Stimulated activated CD8-positive, alpha-beta memory T cell treated with anti-CD3 and anti-CD28 coated beads, Interleukin-12 subunit alpha, Interleukin-12 subunit beta, amount 100 ng/mL, for 4 hours (primary cell): ENCODE results near the gene COMT.

ENCODE experiments used
- DNase-seq: peaks from one replicate; pipeline ENCODE4 v3.0.0-alpha.2; 2020; ENCODE audit warnings: low read depth

COMT gene

GRCh38 chr22:19982991-19983578 lies 41.5 kb downstream of the COMT start:
- DNase-seq: no peak

GRCh38 chr22:19983741-19984140 lies 42.2 kb downstream of the COMT start:
- DNase-seq: no peak

GRCh38 chr22:19984201-19984753 lies 42.7 kb downstream of the COMT start:
- no peak for DNase-seq

GRCh38 chr22:19984851-19985811 lies 43.6 kb downstream of the COMT start:
- no peak for DNase-seq

- no peak for DNase-seq
Observed at GRCh38 chr22:19986011-19986409, 44.4 kb downstream of the COMT start.

- peak; percentile 45 for DNase-seq
Observed at GRCh38 chr22:19986410-19987341, 45.1 kb downstream of the COMT start.

- no peak for DNase-seq
Observed at GRCh38 chr22:19987394-19988306, 46.1 kb downstream of the COMT start.

GRCh38 chr22:19988331-19988808 lies 46.8 kb downstream of the COMT start:
- DNase-seq: no peak

- no peak for DNase-seq
Observed at GRCh38 chr22:19988965-19989724, 47.6 kb downstream of the COMT start.

- no peak for DNase-seq
Observed at GRCh38 chr22:19989725-19990067, 48.1 kb downstream of the COMT start.

- DNase-seq: no peak
Observed at GRCh38 chr22:19990188-19990587, 48.6 kb downstream of the COMT start.

GRCh38 chr22:19990609-19991394 lies 49.2 kb downstream of the COMT start:
- no peak for DNase-seq

- no peak for DNase-seq
Observed at GRCh38 chr22:19991395-19991644, 49.7 kb downstream of the COMT start.

- DNase-seq: no peak
Observed at GRCh38 chr22:19991645-19992451, 50.3 kb downstream of the COMT start.

- no peak for DNase-seq
Observed at GRCh38 chr22:19992481-19992911, 50.9 kb downstream of the COMT start.

GRCh38 chr22:19992921-19993355 lies 51.4 kb downstream of the COMT start:
- no peak for DNase-seq

- no peak for DNase-seq
Observed at GRCh38 chr22:19993926-19994325, 52.4 kb downstream of the COMT start.

GRCh38 chr22:19994851-19995610 lies 53.5 kb downstream of the COMT start:
- DNase-seq: no peak
